ENCODE measurements around the gene ASTN2. TPM values are rescaled to one million over a fixed set of nuclear protein-coding genes. Genes with fewer than 3 reads are reported as not detected.

The ASTN2 gene
- polyA plus RNA-seq, 2 of the 4 experiments (the other 2 are of a cell fraction): 5.8 to 11.6 TPM

DNA sequence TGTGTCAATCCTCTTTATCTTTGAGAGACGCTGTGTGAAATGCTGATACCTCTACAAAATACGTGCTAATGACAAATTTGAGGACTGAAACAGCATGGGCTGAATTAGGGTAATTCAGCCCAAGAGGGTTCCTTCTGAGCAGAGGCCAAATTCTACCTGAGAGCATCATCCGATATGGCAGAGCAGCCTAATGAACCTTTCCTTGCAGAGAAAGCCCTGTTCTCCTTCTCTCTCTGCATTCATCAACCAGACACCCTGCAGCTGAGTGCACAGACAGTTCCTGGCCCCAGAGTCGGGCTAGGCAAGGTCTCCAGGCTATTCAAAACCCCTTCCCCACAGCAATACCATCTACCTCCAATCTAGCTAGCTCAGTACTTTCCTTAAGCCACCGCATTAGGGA lies 649.8 kb downstream of the ASTN2 start:
- TF ChIP-seq, protein P1, sequence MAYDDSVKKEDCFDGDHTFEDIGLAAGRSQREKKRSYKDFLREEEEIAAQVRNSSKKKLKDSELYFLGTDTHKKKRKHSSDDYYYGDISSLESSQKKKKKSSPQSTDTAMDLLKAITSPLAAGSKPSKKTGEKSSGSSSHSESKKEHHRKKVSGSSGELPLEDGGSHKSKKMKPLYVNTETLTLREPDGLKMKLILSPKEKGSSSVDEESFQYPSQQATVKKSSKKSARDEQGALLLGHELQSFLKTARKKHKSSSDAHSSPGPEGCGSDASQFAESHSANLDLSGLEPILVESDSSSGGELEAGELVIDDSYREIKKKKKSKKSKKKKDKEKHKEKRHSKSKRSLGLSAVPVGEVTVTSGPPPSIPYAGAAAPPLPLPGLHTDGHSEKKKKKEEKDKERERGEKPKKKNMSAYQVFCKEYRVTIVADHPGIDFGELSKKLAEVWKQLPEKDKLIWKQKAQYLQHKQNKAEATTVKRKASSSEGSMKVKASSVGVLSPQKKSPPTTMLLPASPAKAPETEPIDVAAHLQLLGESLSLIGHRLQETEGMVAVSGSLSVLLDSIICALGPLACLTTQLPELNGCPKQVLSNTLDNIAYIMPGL (CRISPR knock-in tag; IDR thresholded peaks at IDR 0.05; ENCODE audit: borderline replicate concordance): no peak
- no peak for TF ChIP-seq CHD4 (IDR thresholded peaks at IDR 0.05; ENCODE audit: borderline replicate concordance)
- no peak for TF ChIP-seq MAZ (IDR thresholded peaks at IDR 0.05; ENCODE audit: borderline replicate concordance, low read depth, low read length)
- TF ChIP-seq HOXB13 (CRISPR knock-in tag; IDR thresholded peaks at IDR 0.05; ENCODE audit: low read depth): no peak
- no peak for TF ChIP-seq EHMT2 (IDR thresholded peaks at IDR 0.05; ENCODE audit: low read depth)
- TF ChIP-seq, protein P2, sequence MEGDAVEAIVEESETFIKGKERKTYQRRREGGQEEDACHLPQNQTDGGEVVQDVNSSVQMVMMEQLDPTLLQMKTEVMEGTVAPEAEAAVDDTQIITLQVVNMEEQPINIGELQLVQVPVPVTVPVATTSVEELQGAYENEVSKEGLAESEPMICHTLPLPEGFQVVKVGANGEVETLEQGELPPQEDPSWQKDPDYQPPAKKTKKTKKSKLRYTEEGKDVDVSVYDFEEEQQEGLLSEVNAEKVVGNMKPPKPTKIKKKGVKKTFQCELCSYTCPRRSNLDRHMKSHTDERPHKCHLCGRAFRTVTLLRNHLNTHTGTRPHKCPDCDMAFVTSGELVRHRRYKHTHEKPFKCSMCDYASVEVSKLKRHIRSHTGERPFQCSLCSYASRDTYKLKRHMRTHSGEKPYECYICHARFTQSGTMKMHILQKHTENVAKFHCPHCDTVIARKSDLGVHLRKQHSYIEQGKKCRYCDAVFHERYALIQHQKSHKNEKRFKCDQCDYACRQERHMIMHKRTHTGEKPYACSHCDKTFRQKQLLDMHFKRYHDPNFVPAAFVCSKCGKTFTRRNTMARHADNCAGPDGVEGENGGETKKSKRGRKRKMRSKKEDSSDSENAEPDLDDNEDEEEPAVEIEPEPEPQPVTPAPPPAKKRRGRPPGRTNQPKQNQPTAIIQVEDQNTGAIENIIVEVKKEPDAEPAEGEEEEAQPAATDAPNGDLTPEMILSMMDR (IDR thresholded peaks at IDR 0.05): no peak
- no peak for TF ChIP-seq EP300 (IDR thresholded peaks at IDR 0.05)
- TF ChIP-seq TP53 (CRISPR knock-in tag; IDR thresholded peaks at IDR 0.05): no peak
- TF ChIP-seq, protein P3, sequence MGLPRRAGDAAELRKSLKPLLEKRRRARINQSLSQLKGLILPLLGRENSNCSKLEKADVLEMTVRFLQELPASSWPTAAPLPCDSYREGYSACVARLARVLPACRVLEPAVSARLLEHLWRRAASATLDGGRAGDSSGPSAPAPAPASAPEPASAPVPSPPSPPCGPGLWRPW (IDR thresholded peaks at IDR 0.05): no peak
- no peak for TF ChIP-seq SREBF2 (IDR thresholded peaks at IDR 0.05)
- TF ChIP-seq FOXS1 (CRISPR knock-in tag; IDR thresholded peaks at IDR 0.05): no peak
- no peak for TF ChIP-seq JUNB (IDR thresholded peaks at IDR 0.05)
- no peak for TF ChIP-seq ZNF302 (CRISPR knock-in tag; IDR thresholded peaks at IDR 0.05)
- TF ChIP-seq NFE2L2 (conservative IDR thresholded peaks at IDR 0.05; ENCODE audit: low read length): no peak
- TF ChIP-seq ZFP36 (IDR thresholded peaks at IDR 0.05; ENCODE audit: borderline replicate concordance, partially characterized antibody): no peak
- no peak for TF ChIP-seq KDM1A (IDR thresholded peaks at IDR 0.05; ENCODE audit: low read depth)
- no peak for TF ChIP-seq POLR2AphosphoS2 (conservative IDR thresholded peaks at IDR 0.05; ENCODE audit: low read length)
- no peak overlapping the region for H3K4me2 ChIP-seq
- DNase-seq (ENCODE audit: low read depth in 1 of 2, low spot score in 1 of 2) (no peak), FAIRE-seq (no peak), ATAC-seq (no peak)
- ChIA-PET POLR2A (no interaction called here), CTCF (interaction anchor here (2.2 kb wide), 1 partner anchor 28 kb away, joined by 8 read pairs; no protein-coding TSS in a partner anchor)
- no peak overlapping the region for H3K4me3 ChIP-seq
- no peaks in the 10 kb centered on the region for H3K4me1 ChIP-seq
- H3K27ac ChIP-seq: no peak overlapping the region
- no peaks in the 10 kb centered on the region for H3K9me3 ChIP-seq
- WGBS (ENCODE audit: missing lambda C conversion rate): 23% methylated on average over 5 of the region's 5 CpGs

DNA sequence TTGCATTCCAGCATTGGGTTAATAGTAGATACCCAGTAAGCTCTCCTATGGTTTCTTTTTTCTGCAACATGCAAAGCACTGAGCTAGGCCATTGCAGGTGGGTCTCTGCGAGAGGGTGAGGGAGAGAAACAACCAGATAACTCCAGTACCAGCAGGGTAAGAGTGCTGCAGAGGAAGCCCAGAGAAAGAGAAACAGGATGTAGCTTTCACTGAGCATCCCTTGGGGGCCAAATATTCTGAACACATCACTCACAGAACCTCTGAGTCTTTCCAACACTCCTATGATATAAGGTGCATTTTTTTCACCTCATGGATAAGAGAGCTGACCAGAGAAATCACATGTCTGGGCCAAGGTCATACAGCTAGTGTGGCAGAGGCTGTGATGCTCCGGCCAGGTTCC lies 651.1 kb downstream of the ASTN2 start:
- no peak for FAIRE-seq
- no peak for DNase-seq (ENCODE audit: low read depth in 1 of 2, low spot score in 1 of 2)
- ChIA-PET CTCF (interaction anchor here (2.2 kb wide), 1 partner anchor 27 kb away, joined by 8 read pairs; no protein-coding TSS in a partner anchor), POLR2A (no interaction called here)
- ATAC-seq: no peak
- Histone ChIP-seq H3K9me3 (no peaks in the 10 kb centered on the region), H3K4me1 (no peaks in the 10 kb centered on the region), H3K4me2 (no peak overlapping the region), H3K4me3 (no peak overlapping the region), H3K27ac (no peak overlapping the region)
- 37% methylated on average over 2 of the region's 2 CpGs for WGBS (ENCODE audit: missing lambda C conversion rate)
- TF ChIP-seq EHMT2 (IDR thresholded peaks at IDR 0.05; ENCODE audit: low read depth): no peak
- TF ChIP-seq, protein P1 (CRISPR knock-in tag; IDR thresholded peaks at IDR 0.05; ENCODE audit: borderline replicate concordance): no peak
- TF ChIP-seq ZNF302 (CRISPR knock-in tag; IDR thresholded peaks at IDR 0.05): no peak
- no peak for TF ChIP-seq JUN (IDR thresholded peaks at IDR 0.05)
- TF ChIP-seq, protein P4, sequence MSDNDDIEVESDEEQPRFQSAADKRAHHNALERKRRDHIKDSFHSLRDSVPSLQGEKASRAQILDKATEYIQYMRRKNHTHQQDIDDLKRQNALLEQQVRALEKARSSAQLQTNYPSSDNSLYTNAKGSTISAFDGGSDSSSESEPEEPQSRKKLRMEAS (IDR thresholded peaks at IDR 0.05): no peak
- no peak for TF ChIP-seq HOXB13 (CRISPR knock-in tag; IDR thresholded peaks at IDR 0.05; ENCODE audit: low read depth)
- TF ChIP-seq, protein P5, sequence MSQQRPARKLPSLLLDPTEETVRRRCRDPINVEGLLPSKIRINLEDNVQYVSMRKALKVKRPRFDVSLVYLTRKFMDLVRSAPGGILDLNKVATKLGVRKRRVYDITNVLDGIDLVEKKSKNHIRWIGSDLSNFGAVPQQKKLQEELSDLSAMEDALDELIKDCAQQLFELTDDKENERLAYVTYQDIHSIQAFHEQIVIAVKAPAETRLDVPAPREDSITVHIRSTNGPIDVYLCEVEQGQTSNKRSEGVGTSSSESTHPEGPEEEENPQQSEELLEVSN (IDR thresholded peaks at IDR 0.05; ENCODE audit: borderline replicate concordance, low read depth): no peak
- no peak for TF ChIP-seq CHD2 (IDR thresholded peaks at IDR 0.05; ENCODE audit: low read length, partially characterized antibody)
- TF ChIP-seq RNF2 (IDR thresholded peaks at IDR 0.05; ENCODE audit: borderline replicate concordance, low read depth): no peak
- no peak for TF ChIP-seq ZFP36 (IDR thresholded peaks at IDR 0.05; ENCODE audit: borderline replicate concordance, partially characterized antibody)
- TF ChIP-seq, protein P2 (IDR thresholded peaks at IDR 0.05): no peak
- no peak for TF ChIP-seq MYC (IDR thresholded peaks at IDR 0.05; ENCODE audit: borderline replicate concordance, low read length)
- TF ChIP-seq, protein P6, sequence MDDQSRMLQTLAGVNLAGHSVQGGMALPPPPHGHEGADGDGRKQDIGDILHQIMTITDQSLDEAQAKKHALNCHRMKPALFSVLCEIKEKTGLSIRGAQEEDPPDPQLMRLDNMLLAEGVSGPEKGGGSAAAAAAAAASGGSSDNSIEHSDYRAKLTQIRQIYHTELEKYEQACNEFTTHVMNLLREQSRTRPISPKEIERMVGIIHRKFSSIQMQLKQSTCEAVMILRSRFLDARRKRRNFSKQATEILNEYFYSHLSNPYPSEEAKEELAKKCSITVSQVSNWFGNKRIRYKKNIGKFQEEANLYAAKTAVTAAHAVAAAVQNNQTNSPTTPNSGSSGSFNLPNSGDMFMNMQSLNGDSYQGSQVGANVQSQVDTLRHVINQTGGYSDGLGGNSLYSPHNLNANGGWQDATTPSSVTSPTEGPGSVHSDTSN (IDR thresholded peaks at IDR 0.05): no peak
- no peak for TF ChIP-seq CEBPB (IDR thresholded peaks at IDR 0.05)
- TF ChIP-seq GATA3 (IDR thresholded peaks at IDR 0.05; ENCODE audit: borderline replicate concordance): no peak
